Astrocyte of the cerebellum (primary cell): Measurements from ENCODE around the gene ARPC2.

Experiments
- DNase-seq: peaks from one replicate; pipeline ENCODE4 v3.0.0-alpha.2; 2011; ENCODE audit warnings: low read depth
- H3K4me3 ChIP-seq: 2 replicates; pipeline ENCODE4 v1.5.1; 2011; ENCODE audit warnings: mild to moderate bottlenecking, low read depth, low read length, moderate library complexity
- in situ Hi-C: cut with HindIII; loops from 2 replicates; pipeline ENCODE4 v1.10.0; 2017; ENCODE audit warnings: low sequenced_read_pairs
- TF ChIP-seq, protein P1 (sequence below): IDR thresholded peaks from 2 replicates; pipeline ENCODE4 v1.5.1; 2012; ENCODE audit warnings: low read length, low read depth, moderate library complexity, mild to moderate bottlenecking; ENCODE audit errors: missing control alignments

The ARPC2 gene

DNA sequence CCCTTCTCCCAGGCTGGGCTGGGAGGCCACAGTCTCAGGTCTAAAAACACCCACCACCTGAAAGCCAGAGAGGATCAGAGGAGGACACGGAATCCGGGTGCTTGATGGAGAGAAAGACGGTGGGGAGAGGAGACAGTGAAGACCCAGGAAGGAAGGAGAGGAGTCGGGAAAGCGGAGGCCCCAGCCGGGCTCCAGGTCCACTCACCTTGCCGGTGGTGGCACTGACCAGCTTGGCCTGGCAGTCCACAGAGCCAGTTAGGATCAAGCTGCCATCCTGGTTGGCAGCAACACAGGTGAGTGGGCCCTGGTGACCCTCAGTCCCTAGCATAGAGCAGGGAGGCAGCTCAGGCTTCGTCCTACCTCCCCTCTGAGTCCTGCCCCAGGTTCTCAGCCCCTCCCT lies 48.6 kb downstream of the ARPC2 start:
- TF ChIP-seq, protein P1, sequence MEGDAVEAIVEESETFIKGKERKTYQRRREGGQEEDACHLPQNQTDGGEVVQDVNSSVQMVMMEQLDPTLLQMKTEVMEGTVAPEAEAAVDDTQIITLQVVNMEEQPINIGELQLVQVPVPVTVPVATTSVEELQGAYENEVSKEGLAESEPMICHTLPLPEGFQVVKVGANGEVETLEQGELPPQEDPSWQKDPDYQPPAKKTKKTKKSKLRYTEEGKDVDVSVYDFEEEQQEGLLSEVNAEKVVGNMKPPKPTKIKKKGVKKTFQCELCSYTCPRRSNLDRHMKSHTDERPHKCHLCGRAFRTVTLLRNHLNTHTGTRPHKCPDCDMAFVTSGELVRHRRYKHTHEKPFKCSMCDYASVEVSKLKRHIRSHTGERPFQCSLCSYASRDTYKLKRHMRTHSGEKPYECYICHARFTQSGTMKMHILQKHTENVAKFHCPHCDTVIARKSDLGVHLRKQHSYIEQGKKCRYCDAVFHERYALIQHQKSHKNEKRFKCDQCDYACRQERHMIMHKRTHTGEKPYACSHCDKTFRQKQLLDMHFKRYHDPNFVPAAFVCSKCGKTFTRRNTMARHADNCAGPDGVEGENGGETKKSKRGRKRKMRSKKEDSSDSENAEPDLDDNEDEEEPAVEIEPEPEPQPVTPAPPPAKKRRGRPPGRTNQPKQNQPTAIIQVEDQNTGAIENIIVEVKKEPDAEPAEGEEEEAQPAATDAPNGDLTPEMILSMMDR: no peak
- in situ Hi-C loops: no loop called here
- DNase-seq: no peak

DNA sequence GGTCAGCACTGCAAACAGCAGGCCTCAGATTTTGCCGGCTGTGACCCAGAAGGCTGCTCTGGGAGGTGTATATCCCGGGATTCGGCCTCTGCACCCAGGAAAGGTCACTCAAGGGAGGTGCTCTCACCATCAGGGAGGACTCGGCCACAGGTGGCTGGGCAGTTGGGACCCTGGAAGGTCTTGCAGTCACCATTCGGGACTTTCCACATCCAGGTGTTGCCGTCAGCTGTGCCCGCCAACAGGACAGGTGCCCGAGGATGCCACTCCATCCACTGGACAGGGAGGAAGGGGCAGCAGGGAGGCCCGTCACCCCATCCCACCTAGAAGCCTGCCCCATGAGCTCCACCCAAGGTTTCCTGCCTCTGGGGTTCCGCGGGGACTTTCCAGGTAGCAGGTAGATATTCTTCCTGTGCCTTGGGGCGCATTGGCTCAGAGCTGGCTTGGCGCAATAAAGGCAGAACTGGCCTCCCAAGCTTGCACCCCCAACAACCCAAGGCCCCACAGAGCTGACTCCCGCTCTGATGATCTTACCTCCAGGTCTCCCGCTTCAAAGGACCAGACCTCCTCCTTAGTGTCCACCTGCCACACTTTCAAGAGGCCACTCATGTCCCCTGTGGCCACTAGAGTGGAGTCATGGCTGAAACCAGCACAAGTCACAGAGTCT lies 49.5 kb downstream of the ARPC2 start:
- in situ Hi-C loops: no loop called here

More for the DNA sequence above, 48.6 kb downstream of the ARPC2 start:
- no peak overlapping the region for H3K4me3 ChIP-seq

DNA sequence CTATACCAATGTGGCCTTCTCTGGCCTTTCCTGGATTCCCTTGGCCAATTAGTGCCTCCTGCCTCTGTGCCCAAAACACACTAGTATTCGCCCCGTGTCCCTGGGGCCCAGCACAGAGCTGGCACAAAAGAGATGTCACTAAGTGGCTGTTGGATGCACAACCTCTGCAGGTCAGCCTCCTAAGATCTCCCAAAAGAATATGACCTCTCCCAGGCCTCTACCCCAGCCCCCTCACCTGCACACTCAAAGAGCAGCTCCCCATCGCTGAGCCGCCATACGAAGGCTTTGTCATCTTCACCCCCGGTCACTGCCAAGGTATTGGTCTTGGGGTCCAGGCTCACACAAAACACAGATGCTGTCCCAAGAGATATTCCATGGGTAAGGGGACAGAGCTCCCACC lies 50.3 kb downstream of the ARPC2 start:
- no peak for DNase-seq
- no peak overlapping the region for H3K4me3 ChIP-seq
- in situ Hi-C loops: no loop called here
- TF ChIP-seq, protein P1: no peak

More for the DNA sequence above, 49.5 kb downstream of the ARPC2 start:
- DNase-seq: no peak
- TF ChIP-seq, protein P1: no peak
- no peak overlapping the region for H3K4me3 ChIP-seq

DNA sequence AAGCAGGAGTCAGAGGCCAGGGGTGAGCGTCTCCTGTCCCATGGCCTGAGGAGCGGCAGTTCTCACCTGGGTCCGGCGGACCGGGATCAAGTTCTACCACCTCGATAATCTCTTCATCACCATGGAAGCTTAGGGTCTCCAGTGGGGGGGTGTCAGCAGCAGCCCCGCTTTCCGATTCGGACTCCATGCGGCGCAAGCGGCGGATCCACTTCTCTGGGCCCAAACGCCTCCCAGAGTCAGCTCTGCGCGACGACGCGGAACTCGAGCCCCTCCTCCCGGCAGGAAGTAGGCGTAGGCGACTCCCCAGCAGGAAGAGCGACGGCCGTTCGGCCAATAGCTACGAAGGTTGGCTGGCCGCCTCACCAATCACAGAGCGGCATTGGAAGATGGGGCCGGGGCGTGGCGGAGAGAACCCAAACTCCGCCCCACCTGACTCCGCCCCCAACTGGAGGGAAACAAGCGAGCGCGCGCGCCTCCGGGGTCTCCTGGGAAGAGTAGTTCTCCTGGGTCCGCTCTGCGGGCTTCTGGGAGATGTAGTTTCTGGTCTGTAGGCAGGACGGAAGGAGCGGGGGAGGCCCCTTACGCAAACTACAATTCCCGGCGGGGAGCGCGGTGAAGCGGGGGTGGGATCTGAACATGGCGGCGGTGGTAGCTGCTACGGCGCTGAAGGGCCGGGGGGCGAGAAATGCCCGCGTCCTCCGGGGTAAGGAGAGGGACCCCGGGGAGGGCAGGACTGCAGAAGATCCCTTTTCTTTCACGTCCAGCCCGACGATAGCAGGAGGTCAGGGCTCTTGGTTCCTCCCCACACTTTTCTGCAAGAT lies 53.1 kb downstream of the ARPC2 start, which contains the start of the genes AAMP and PNKD:
Gene AAMP, minus strand, starts transcription at position 238 of the 821 bp plus-strand sequence. Its CDS starts 51 bp downstream, at position 187.
Gene PNKD, plus strand, starts transcription at position 620 of the 821 bp plus-strand sequence. Its CDS starts 17 bp downstream, at position 637.
- DNase-seq: peak; percentile 99
- in situ Hi-C loops: no loop called here
- TF ChIP-seq, protein P1: no peak
- peak within 1 kb of the TSS; percentile 97 for H3K4me3 ChIP-seq

DNA sequence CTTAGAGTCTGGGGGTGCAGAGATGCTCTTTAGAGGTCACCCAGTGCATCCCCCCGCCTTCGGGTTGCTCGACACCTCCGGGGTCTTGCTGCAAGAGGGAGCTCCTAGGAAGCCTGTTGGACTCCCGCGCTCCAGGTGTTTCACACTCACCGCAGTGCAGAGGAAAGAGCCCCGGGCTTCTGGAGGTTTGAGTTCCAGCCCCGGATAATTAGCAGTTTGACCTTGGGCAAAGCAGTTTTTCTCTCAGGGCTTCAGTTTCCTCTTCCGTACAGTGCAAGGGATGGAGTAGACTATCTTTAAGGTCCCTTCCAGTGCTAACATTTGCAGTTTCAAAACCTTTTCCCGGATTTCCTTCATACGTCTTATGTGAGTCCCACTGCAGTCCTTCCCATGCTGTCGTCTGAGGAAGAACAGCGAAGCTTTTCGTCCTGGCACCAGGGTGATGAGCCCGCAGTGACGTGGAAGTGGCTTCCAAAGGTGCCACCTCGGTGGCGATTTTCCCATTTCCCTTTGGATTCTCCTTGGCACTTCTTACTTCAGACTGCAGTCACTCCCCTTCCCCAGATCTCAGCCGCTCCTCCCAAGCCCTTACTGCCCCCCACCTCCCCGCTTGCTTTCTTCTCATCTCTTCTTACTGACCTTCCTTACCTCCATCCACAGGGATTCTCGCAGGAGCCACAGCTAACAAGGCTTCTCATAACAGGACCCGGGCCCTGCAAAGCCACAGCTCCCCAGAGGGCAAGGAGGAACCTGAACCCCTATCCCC lies 53.9 kb downstream of the ARPC2 start:
- in situ Hi-C loops: no loop called here
- DNase-seq: no peak

More for the DNA sequence above, 53.9 kb downstream of the ARPC2 start:
- TF ChIP-seq, protein P1: no peak
- peak overlapping the region; percentile 97 for H3K4me3 ChIP-seq
